Gastrocnemius medialis (tissue), 4 donors: ENCODE results near the gene ADAMTS14. TPM values are rescaled to one million over a fixed set of nuclear protein-coding genes. Genes with fewer than 3 reads are reported as not detected.

Experiments used
- ATAC-seq, 2 donors: fragments of 150-250 bp; one replicate each; pipeline ENCODE4 v1.9.1; 2016
- DNase-seq, 2 donors: peaks; one replicate each; pipeline ENCODE4 v3.0.0-alpha.2; 2019
- H3K27ac ChIP-seq, 4 donors: fragments of 200-600 bp; sonication (generic); 1 replicate in 1 of 4; 2 replicates in 3 of 4; pipeline ENCODE4 v1.5.1; 2016 to 2018; ENCODE audit warnings: mild to moderate bottlenecking in 2 of 4, moderate library complexity in 1 of 4
- H3K27me3 ChIP-seq, 3 donors: fragments of 200-600 bp; sonication (generic) in 2 of 3; 1 replicate in 1 of 3; 2 replicates in 2 of 3; pipeline versions ENCODE4 v1.5.1 to v1.6.0; 2016 to 2019; ENCODE audit warnings: mild to moderate bottlenecking in 1 of 3, moderate library complexity in 1 of 3
- H3K36me3 ChIP-seq, 2 donors: fragments of 200-600 bp; sonication (generic) in 1 of 2; one replicate each; pipeline ENCODE4 v1.5.1; 2017 to 2018
- H3K4me1 ChIP-seq, 2 donors: fragments of 200-600 bp; sonication (generic) in 1 of 2; one replicate each; pipeline ENCODE4 v1.5.1; 2016 to 2017; ENCODE audit warnings: mild to moderate bottlenecking in 2 of 2
- H3K4me3 ChIP-seq, 4 donors: fragments of 200-600 bp; sonication (generic) in 3 of 4; 1 replicate in 1 of 4; 2 replicates in 3 of 4; pipeline ENCODE4 v1.5.1; 2016 to 2019; ENCODE audit warnings: mild to moderate bottlenecking in 2 of 4
- H3K9me3 ChIP-seq, 3 donors: fragments of 200-600 bp; sonication (generic) in 2 of 3; 1 replicate in 1 of 3; 2 replicates in 2 of 3; pipeline ENCODE4 v1.5.1; 2016 to 2019
- POLR2A ChIP-seq, 2 donors: fragments of 450-650 bp; IDR thresholded peaks; one replicate each; pipeline ENCODE4 v1.6.1; 2017; ENCODE audit warnings: antibody characterized with exemption in 2 of 2, mild to moderate bottlenecking in 2 of 2, moderate library complexity in 2 of 2
- in situ Hi-C, 4 donors: fragments of 200-750 bp; cut with MboI; loops; one replicate each; pipeline versions ENCODE4 v1.15.0 to v1.8.0; 2017; ENCODE audit warnings: low sequenced_read_pairs in 4 of 4
- intact Hi-C: fragments of 100-400 bp; cut with DNase I; formaldehyde crosslinking; loops from one replicate; pipeline ENCODE4 v1.15.1; 2023; ENCODE audit warnings: low total_unique reads
- total RNA-seq, 4 donors: library from RNA; depleted of rRNA; stranded (reverse); fragments of >200 nt; gene quantifications; one replicate each; pipeline versions ENCODE4 v1.1.0 to v1.2.3, GENCODE V29; 2016
- TF ChIP-seq, protein P1 (sequence below), 5 experiments: fragments of 450-650 bp in 3 of 5; fragments of 200-600 bp in 2 of 5; sonication (generic) in 2 of 5; IDR thresholded peaks in 4 of 5; conservative IDR thresholded peaks in 1 of 5; 1 replicate in 4 of 5; 2 replicates in 1 of 5; pipeline ENCODE4 v1.5.1; 2016 to 2019; ENCODE audit warnings: antibody characterized with exemption in 5 of 5, mild to moderate bottlenecking in 3 of 5, moderate library complexity in 3 of 5

Gene ADAMTS14
- total RNA-seq, 4 donors from 2014 or later, result 0.10 TPM; not detected in 3

DNA sequence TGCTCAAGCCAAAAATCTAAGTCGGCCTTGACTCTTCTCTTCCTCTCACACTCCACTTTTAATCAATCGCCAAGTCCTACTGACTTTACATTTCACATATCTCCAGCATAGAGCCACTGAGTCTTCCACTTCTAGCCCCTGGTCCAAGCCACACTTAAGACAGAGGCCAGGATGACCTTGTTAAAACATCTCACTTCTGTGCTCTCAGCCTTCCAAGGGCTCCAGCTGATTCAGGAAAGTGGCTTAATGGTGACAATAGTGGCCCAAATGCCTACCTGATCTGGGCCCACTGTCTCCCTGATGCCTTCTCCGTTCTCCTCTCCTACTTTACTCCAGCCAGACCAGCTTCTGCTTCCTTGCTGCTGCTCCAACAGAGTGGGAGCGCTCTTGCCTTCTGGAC, 108.5 kb downstream of the ADAMTS14 start:
- in situ Hi-C loops, result no loop called here
- Histone ChIP-seq H3K36me3 (no peaks in the 10 kb centered on the region), H3K4me3 (no peak overlapping the region), H3K4me1 (no peaks in the 10 kb centered on the region), H3K27ac (no peak overlapping the region), H3K27me3 (no peaks in the 10 kb centered on the region), H3K9me3 (no peaks in the 10 kb centered on the region)
- no peak for DNase-seq
- intact Hi-C loops, result no loop called here
- no peak for TF ChIP-seq POLR2A (IDR thresholded peaks at IDR 0.05)
- TF ChIP-seq, protein P1, sequence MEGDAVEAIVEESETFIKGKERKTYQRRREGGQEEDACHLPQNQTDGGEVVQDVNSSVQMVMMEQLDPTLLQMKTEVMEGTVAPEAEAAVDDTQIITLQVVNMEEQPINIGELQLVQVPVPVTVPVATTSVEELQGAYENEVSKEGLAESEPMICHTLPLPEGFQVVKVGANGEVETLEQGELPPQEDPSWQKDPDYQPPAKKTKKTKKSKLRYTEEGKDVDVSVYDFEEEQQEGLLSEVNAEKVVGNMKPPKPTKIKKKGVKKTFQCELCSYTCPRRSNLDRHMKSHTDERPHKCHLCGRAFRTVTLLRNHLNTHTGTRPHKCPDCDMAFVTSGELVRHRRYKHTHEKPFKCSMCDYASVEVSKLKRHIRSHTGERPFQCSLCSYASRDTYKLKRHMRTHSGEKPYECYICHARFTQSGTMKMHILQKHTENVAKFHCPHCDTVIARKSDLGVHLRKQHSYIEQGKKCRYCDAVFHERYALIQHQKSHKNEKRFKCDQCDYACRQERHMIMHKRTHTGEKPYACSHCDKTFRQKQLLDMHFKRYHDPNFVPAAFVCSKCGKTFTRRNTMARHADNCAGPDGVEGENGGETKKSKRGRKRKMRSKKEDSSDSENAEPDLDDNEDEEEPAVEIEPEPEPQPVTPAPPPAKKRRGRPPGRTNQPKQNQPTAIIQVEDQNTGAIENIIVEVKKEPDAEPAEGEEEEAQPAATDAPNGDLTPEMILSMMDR (IDR thresholded peaks at IDR 0.05 in 4 of 5, conservative IDR thresholded peaks at IDR 0.05 in 1 of 5), result no peak
- ATAC-seq, result no peak

DNA sequence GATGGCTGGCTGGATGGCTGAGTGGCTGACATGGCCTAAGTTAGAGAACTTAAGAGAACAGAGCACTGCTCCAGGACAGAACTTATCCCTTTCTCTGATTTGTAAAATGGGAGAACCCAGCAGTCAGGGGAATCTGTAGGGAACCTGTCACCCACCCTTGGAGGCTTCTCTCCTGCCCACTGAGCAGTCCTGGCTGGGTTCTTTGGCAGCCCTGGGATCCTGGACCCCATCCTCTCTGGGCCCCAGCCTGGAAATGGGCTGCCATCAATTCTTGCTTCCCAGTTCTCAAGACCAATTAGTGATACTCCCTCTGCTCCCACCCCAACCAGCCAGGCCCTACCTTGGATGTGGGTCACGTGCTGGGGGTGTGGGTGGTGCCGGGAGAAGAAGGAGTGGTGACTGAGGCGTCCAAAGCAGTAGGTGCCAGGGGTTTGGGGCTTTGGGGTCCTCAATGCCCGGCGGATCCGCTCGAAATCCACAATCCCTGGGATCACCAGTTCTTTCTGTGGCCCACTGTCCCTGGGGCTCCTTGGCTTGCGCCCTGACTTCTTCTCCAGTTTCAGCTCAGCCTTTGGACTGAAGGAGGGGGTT, 109.2 kb downstream of the ADAMTS14 start:
- in situ Hi-C loops (no loop called here), intact Hi-C loops (no loop called here)
- H3K9me3 ChIP-seq, result no peaks in the 10 kb centered on the region
- no peak overlapping the region for H3K4me3 ChIP-seq
- no peak for DNase-seq
- ATAC-seq, result no peak
- H3K27me3 ChIP-seq, result no peaks in the 10 kb centered on the region
- no peak overlapping the region for H3K27ac ChIP-seq
- H3K4me1 ChIP-seq, result no peaks in the 10 kb centered on the region
- no peak for TF ChIP-seq POLR2A (IDR thresholded peaks at IDR 0.05)
- TF ChIP-seq, protein P1 (IDR thresholded peaks at IDR 0.05 in 4 of 5, conservative IDR thresholded peaks at IDR 0.05 in 1 of 5), result no peak
- no peaks in the 10 kb centered on the region for H3K36me3 ChIP-seq

DNA sequence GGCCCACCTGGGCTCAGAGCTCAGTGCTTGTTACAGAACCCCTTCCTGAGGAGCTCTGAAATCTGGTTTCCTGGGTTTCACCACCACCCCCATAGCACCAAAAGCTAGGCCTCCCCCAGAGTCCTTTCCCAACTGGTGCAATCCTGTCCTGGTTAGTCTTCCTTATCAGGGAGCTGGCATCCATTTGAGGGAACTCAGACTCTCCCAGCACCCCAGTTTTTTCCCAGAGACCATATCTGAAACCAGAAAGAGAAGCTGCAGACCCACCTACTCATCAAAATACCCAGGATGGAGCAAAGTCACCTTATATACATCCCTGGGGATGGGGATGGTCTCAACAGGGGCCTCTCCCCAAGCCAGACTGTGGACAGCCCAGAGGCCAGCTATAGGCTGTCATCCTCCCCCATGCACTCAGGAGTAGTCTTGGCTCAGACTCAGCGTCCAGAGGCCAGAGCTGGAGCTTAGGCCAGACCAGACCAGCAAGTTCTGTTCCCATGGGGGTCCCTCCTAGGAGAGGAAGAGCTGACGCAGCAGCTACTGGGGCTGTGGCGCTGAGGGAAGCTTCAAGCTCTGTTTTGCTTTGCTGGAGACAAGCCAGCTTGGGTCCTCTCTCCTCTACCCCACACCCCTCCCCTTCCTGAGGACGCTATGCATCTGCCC, 109.9 kb downstream of the ADAMTS14 start:
- no peak for ATAC-seq
- in situ Hi-C loops, result no loop called here
- no peak for DNase-seq

DNA sequence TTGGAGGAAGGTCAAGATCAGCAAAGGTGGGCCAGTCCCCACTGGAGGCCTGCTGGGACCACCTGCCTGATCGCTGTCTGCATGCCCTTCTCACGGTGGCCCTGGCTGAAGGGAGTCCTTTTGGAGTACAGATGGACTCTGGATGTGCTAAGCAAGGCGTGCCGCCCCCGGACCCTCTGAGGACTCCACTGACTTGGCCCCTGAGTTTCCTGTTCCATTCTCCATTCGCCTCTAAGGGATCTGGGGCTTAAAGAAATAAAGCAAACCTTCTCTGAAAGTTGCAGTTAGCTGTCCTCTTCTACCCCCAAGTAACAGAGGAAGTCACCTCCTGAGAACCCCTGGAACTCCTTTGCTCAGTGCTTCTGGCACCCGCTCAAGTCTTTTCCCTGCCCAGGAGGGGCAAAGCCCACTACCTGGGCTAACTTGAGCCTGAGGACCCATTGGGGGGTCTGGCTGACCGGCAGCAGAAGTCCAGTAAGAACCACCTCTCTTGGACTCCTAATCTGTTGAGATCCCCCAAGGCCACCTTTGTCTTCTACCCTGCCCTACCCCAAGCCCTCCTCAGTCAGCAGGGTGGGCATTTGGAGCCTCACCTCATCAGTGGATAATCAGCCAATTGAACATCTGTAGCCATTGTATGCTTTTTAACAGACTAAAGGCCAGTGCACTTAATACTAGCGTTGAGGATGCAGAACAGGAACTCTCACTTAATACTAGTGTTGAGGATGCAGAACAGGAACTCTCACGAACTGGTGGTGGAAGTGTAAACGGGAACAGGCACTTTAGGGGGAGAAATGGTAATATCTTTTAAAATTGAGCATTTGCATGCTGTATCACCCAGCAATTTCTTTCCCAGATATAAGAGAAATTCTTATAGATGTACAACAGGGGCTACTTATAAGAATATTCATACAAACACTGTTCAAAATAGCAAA, 110.7 kb downstream of the ADAMTS14 start:
- intact Hi-C loops (no loop called here), in situ Hi-C loops (no loop called here)
- DNase-seq (no peak), ATAC-seq (no peak)
- H3K4me3 ChIP-seq, result no peak overlapping the region
- H3K4me1 ChIP-seq, result no peaks in the 10 kb centered on the region
- H3K27ac ChIP-seq, result no peak overlapping the region
- H3K9me3 ChIP-seq, result no peaks in the 10 kb centered on the region
- H3K36me3 ChIP-seq, result no peaks in the 10 kb centered on the region
- no peaks in the 10 kb centered on the region for H3K27me3 ChIP-seq
- no peak for TF ChIP-seq POLR2A (IDR thresholded peaks at IDR 0.05)
- TF ChIP-seq, protein P1 (IDR thresholded peaks at IDR 0.05 in 4 of 5, conservative IDR thresholded peaks at IDR 0.05 in 1 of 5), result no peak

More for the DNA sequence above, 109.9 kb downstream of the ADAMTS14 start:
- H3K9me3 ChIP-seq, result no peaks in the 10 kb centered on the region
- TF ChIP-seq POLR2A (IDR thresholded peaks at IDR 0.05), result no peak
- TF ChIP-seq, protein P1 (IDR thresholded peaks at IDR 0.05 in 4 of 5, conservative IDR thresholded peaks at IDR 0.05 in 1 of 5), result no peak
- H3K36me3 ChIP-seq, result no peaks in the 10 kb centered on the region
- H3K27ac ChIP-seq, result no peak overlapping the region
- H3K4me1 ChIP-seq, result no peaks in the 10 kb centered on the region
- no peaks in the 10 kb centered on the region for H3K27me3 ChIP-seq
- intact Hi-C loops, result no loop called here
- H3K4me3 ChIP-seq, result no peak overlapping the region
